Neural progenitor cell (in vitro differentiated cells): ENCODE measurements around the gene CRNN. TPM values are rescaled to one million over a fixed set of nuclear protein-coding genes. Genes with fewer than 3 reads are reported as not detected.

Experiments used
- DNase-seq: peaks from one replicate; pipeline ENCODE4 v3.0.0-alpha.2; 2016; ENCODE audit warnings: low spot score
- H2AFZ ChIP-seq: fragments of 200-600 bp; sonication (generic); replicated peaks from 2 replicates; pipeline ENCODE4 v1.6.1; 2016; ENCODE audit warnings: antibody characterized with exemption
- H3F3A ChIP-seq: fragments of 200-600 bp; sonication (generic); 2 replicates; pipeline ENCODE4 v1.6.1; 2016; ENCODE audit warnings: antibody characterized with exemption, low read depth
- H3K27ac ChIP-seq: fragments of 200-600 bp; sonication (generic); 2 replicates; pipeline ENCODE4 v1.5.1; 2016; ENCODE audit warnings: mild to moderate bottlenecking
- H3K27me3 ChIP-seq: fragments of 200-600 bp; sonication (generic); 2 replicates; pipeline ENCODE4 v1.6.1; 2016; ENCODE audit warnings: mild to moderate bottlenecking, moderate library complexity
- H3K36me3 ChIP-seq: fragments of 200-600 bp; sonication (generic); 2 replicates; pipeline ENCODE4 v1.5.1; 2016
- H3K4me1 ChIP-seq: fragments of 200-600 bp; sonication (generic); 2 replicates; pipeline ENCODE4 v1.6.1; 2016; ENCODE audit warnings: mixed run types
- H3K4me2 ChIP-seq: fragments of 200-600 bp; sonication (generic); 2 replicates; pipeline ENCODE4 v1.6.1; 2016
- H3K4me3 ChIP-seq: fragments of 200-600 bp; sonication (generic); 2 replicates; pipeline ENCODE4 v1.5.1; 2016
- H3K79me2 ChIP-seq: fragments of 200-600 bp; sonication (generic); 2 replicates; pipeline ENCODE4 v1.6.1; 2016; ENCODE audit warnings: low read depth
- H3K9ac ChIP-seq: fragments of 200-600 bp; sonication (generic); 2 replicates; pipeline ENCODE4 v1.6.1; 2016
- H3K9me3 ChIP-seq: fragments of 200-600 bp; sonication (generic); 2 replicates; pipeline ENCODE4 v1.5.1; 2016; ENCODE audit warnings: low read depth
- H4K20me1 ChIP-seq: fragments of 200-600 bp; sonication (generic); 2 replicates; pipeline ENCODE4 v1.6.1; 2016; ENCODE audit warnings: low read depth
- H3K27ac Mint-ChIP-seq: 3 replicates; pipeline ENCODE4 v1.8.0; 2021; ENCODE audit warnings: mixed read lengths
- H3K27me3 Mint-ChIP-seq: 2 replicates; pipeline ENCODE4 v1.8.0; 2022; ENCODE audit warnings: low read depth, mild to moderate bottlenecking, inconsistent platforms, moderate library complexity, mixed read lengths; ENCODE audit not compliant: insufficient read depth
- H3K36me3 Mint-ChIP-seq: 3 replicates; pipeline ENCODE4 v1.8.0; 2021; ENCODE audit warnings: mixed read lengths
- H3K4me1 Mint-ChIP-seq: 3 replicates; pipeline ENCODE4 v1.8.0; 2021; ENCODE audit warnings: mixed read lengths
- H3K4me3 Mint-ChIP-seq: 3 replicates; pipeline ENCODE4 v1.8.0; 2021; ENCODE audit warnings: mild to moderate bottlenecking, moderate library complexity, mixed read lengths
- H3K9me3 Mint-ChIP-seq: 3 replicates; pipeline ENCODE4 v1.8.0; 2020; ENCODE audit warnings: mixed read lengths
- EZH2 ChIP-seq: fragments of 200-600 bp; sonication (generic); IDR thresholded peaks from 2 replicates; pipeline ENCODE4 v1.6.1; 2017; ENCODE audit warnings: antibody characterized with exemption, mild to moderate bottlenecking, moderate library complexity
- EZH2phosphoT487 ChIP-seq: fragments of 200-600 bp; sonication (generic); IDR thresholded peaks from 2 replicates; pipeline ENCODE4 v1.6.1; 2017; ENCODE audit warnings: antibody characterized with exemption
- total RNA-seq: library from RNA; depleted of rRNA; stranded (reverse); fragments of >200 nt; gene quantifications from 2 replicates; pipeline ENCODE4 v1.2.3, GENCODE V29; 2015; ENCODE audit warnings: low replicate concordance
- TF ChIP-seq, protein P1 (sequence below): fragments of 200-600 bp; sonication (generic); IDR thresholded peaks from 2 replicates; pipeline ENCODE4 v1.5.1; 2017; ENCODE audit warnings: antibody characterized with exemption, mild to moderate bottlenecking

CRNN gene
- total RNA-seq, 1 donor from 2014 or later = not detected

DNA sequence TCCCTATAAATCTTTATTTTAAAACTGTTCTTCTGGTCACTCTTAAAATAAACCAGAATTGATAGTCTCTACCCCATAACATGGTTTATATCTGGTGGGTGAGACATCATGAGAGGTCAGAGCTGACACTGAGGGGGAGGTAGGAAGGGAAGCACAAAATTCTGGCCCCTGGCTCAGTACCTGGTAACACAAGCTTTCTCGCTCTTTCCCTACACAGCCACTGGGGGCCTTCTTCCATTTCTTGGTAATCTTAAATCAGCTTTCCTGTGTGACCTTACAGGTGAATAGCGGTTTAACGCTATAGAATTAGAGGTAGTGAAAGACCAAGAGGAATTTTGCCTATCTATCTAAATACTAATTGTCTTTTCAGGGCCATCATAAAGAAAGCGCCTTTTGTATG lies 5.4 kb downstream of the CRNN start:
- Histone ChIP-seq H3K4me3 (no peak overlapping the region), H3K79me2 (no peaks in the 10 kb centered on the region), H3K36me3 (no peaks in the 10 kb centered on the region), H3K27ac (no peak overlapping the region), H3K27me3 (no peaks in the 10 kb centered on the region), H3K4me2 (no peak overlapping the region), H3K9me3 (peaks cover 16% of the 10 kb centered on the region), H2AFZ (no peak overlapping the region), H3K9ac (no peak overlapping the region), H3K4me1 (no peaks in the 10 kb centered on the region), H4K20me1 (no peaks in the 10 kb centered on the region), H3F3A (no peaks in the 10 kb centered on the region)
- no peaks in the 10 kb centered on the region for H3K36me3 Mint-ChIP-seq
- H3K27me3 Mint-ChIP-seq = peaks cover 2% of the 10 kb centered on the region
- no peak for TF ChIP-seq EZH2phosphoT487
- H3K27ac Mint-ChIP-seq = no peak overlapping the region
- H3K4me3 Mint-ChIP-seq = no peak overlapping the region
- no peaks in the 10 kb centered on the region for H3K4me1 Mint-ChIP-seq
- DNase-seq = no peak
- peaks cover 39% of the 10 kb centered on the region for H3K9me3 Mint-ChIP-seq

DNA sequence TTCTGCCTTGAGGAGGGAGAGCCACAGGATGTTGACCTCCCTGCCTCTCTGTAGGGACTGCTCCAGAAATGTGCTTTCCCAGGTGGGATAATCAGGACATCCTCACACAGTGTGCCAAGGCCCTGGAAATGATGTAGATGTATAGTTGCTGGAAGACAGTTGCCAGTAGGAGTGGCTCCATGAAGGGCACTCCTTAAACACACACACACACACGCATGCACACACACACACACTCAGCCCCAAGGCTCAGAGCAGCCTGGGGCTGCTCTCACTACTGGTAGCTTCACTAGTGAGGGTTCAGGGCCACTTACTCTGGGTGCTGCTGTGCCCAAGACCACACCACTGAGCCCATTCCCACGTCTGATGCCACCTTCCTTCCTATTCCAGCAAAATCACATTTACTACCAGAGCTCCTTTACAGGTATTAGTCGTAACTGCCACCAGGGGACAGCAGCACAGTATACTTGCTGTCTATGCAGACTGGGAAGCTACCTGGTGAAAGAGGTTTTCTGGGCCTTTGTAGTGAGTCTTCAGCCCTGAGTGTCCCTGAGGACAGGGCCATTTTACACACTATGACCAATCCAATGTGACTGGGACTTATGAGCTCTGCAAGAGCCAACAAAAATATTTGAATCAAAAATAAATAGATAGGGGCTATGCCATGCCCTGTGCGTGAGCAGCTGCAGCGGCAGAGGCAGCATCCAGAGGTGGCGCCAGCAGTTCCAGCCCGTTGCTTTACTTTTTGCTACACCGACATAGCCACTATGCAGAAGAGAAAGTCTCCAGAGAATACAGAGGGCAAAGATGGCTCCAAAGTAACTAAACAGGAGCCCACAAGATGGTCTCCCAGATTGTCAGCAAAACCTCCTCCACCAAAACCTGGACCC lies 15.0 kb downstream of the CRNN start:
- H3K79me2 ChIP-seq = no peaks in the 10 kb centered on the region
- no peaks in the 10 kb centered on the region for H3K36me3 ChIP-seq
- no peak overlapping the region for H3K27ac ChIP-seq
- no peak overlapping the region for H3K9ac ChIP-seq
- no peak overlapping the region for H2AFZ ChIP-seq
- H3K27me3 ChIP-seq = no peaks in the 10 kb centered on the region
- H3K4me3 ChIP-seq = no peak overlapping the region
- Mint-ChIP-seq H3K4me3 (no peak overlapping the region), H3K36me3 (no peaks in the 10 kb centered on the region), H3K27ac (no peak overlapping the region), H3K4me1 (no peaks in the 10 kb centered on the region), H3K27me3 (peaks cover 2% of the 10 kb centered on the region), H3K9me3 (peaks cover 8% of the 10 kb centered on the region)
- H4K20me1 ChIP-seq = no peaks in the 10 kb centered on the region
- TF ChIP-seq, protein P1, sequence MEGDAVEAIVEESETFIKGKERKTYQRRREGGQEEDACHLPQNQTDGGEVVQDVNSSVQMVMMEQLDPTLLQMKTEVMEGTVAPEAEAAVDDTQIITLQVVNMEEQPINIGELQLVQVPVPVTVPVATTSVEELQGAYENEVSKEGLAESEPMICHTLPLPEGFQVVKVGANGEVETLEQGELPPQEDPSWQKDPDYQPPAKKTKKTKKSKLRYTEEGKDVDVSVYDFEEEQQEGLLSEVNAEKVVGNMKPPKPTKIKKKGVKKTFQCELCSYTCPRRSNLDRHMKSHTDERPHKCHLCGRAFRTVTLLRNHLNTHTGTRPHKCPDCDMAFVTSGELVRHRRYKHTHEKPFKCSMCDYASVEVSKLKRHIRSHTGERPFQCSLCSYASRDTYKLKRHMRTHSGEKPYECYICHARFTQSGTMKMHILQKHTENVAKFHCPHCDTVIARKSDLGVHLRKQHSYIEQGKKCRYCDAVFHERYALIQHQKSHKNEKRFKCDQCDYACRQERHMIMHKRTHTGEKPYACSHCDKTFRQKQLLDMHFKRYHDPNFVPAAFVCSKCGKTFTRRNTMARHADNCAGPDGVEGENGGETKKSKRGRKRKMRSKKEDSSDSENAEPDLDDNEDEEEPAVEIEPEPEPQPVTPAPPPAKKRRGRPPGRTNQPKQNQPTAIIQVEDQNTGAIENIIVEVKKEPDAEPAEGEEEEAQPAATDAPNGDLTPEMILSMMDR = no peak
- TF ChIP-seq EZH2phosphoT487 = no peak
- DNase-seq = no peak
- no peak overlapping the region for H3K4me2 ChIP-seq
- H3K9me3 ChIP-seq = peaks cover 9% of the 10 kb centered on the region
- H3K4me1 ChIP-seq = no peaks in the 10 kb centered on the region
- H3F3A ChIP-seq = no peaks in the 10 kb centered on the region

DNA sequence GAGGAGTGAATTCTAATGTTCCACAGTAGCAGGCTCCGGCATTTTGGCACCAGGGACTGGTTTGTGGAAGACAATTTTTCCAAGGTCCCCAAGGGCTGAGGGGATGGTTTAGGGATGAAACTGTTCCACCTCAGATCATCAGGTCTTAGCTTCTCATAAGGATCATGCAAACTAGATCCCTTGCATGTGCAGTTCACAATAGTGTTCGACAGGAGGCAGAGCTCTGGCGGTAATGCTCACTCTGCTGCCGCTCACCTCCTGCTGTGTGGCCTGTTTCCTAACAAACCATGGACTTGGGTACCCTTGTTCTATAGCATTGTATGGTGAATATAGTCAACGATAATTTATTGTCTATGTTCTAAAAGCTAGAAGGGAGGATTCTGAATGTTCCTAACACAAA lies 16.6 kb downstream of the CRNN start:
- peaks cover 7% of the 10 kb centered on the region for H3K9me3 Mint-ChIP-seq
- no peaks in the 10 kb centered on the region for H3K79me2 ChIP-seq
- H3K4me3 Mint-ChIP-seq = no peak overlapping the region
- no peak overlapping the region for H3K4me3 ChIP-seq
- TF ChIP-seq, protein P1 = no peak
- TF ChIP-seq EZH2 (no peak), EZH2phosphoT487 (no peak)
- H3K4me1 Mint-ChIP-seq = no peaks in the 10 kb centered on the region
- no peak overlapping the region for H3K27ac ChIP-seq
- H3K36me3 Mint-ChIP-seq = no peaks in the 10 kb centered on the region
- H3K27me3 ChIP-seq = no peaks in the 10 kb centered on the region
- no peak overlapping the region for H3K9ac ChIP-seq
- peaks cover 16% of the 10 kb centered on the region for H3K9me3 ChIP-seq
- H3K4me2 ChIP-seq = no peak overlapping the region
- H3K36me3 ChIP-seq = no peaks in the 10 kb centered on the region
- no peaks in the 10 kb centered on the region for H3K4me1 ChIP-seq
- H3K27me3 Mint-ChIP-seq = peaks cover 2% of the 10 kb centered on the region
- H3F3A ChIP-seq = no peaks in the 10 kb centered on the region
- no peaks in the 10 kb centered on the region for H4K20me1 ChIP-seq
- H3K27ac Mint-ChIP-seq = no peak overlapping the region
- DNase-seq = no peak
- H2AFZ ChIP-seq = no peak overlapping the region

DNA sequence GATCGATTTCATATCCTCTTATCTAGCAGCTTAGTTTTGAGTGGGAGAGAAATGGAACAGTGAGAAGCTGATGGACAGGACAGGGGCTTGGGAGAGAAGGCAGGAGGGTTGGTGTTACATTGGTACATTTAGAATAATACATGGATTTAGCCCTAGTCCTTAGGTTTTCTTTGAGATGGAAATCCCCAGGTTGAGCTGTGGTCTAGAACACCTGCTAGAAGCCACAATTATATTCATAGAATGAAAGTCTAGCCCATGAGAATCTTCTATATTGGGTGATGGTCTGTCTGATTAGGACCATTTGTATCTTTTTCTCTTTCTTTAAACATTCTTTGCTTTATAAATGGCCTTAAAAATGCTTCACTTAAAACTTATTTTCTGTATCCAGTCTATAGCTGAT lies 19.9 kb downstream of the CRNN start:
- peaks cover 10% of the 10 kb centered on the region for H3K9me3 Mint-ChIP-seq
- H3K4me1 Mint-ChIP-seq = no peaks in the 10 kb centered on the region
- DNase-seq = no peak
- peaks cover 2% of the 10 kb centered on the region for H3K27me3 Mint-ChIP-seq
- H3K9ac ChIP-seq = no peak overlapping the region
- H4K20me1 ChIP-seq = no peaks in the 10 kb centered on the region
- H3K36me3 ChIP-seq = no peaks in the 10 kb centered on the region
- H3K36me3 Mint-ChIP-seq = no peaks in the 10 kb centered on the region
- no peak overlapping the region for H2AFZ ChIP-seq
- no peak overlapping the region for H3K27ac Mint-ChIP-seq
- no peak overlapping the region for H3K4me3 ChIP-seq
- TF ChIP-seq EZH2 (no peak), EZH2phosphoT487 (no peak)
- TF ChIP-seq, protein P1 = no peak
- peaks cover 41% of the 10 kb centered on the region for H3K9me3 ChIP-seq
- H3F3A ChIP-seq = no peaks in the 10 kb centered on the region
- no peak overlapping the region for H3K27ac ChIP-seq
- H3K4me1 ChIP-seq = no peaks in the 10 kb centered on the region
- H3K79me2 ChIP-seq = no peaks in the 10 kb centered on the region
- H3K4me3 Mint-ChIP-seq = no peak overlapping the region
- no peaks in the 10 kb centered on the region for H3K27me3 ChIP-seq
- no peak overlapping the region for H3K4me2 ChIP-seq
